Measurements from ENCODE around the gene HAND1. TPM values are rescaled to one million over a fixed set of nuclear protein-coding genes. Genes with fewer than 3 reads are reported as not detected.

Gene HAND1
- total RNA-seq, 1 donor from 2014 or later, result not detected

DNA sequence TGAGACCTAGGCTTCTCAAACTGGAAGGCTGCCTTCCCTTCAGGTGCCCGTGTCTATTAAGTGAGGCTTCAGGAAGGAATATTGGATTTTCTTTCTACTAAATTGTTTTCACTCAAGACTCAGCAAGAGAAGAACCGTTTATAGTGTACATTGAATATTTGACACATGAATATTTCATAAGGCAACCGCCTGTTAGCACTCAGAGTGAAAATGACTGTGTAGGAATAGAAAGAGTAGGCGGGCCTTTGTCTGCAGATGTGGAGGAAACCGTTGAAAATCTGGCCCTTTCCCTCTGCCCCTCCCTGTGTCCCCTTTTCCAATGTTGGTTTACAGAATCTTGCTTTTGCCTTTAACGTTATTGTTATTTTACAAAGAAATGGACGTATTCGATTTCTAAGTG is 26.1 kb downstream of the HAND1 start:
- peaks cover 0 to 61% of the 10 kb centered on the region in 2 donors for H3K36me3 ChIP-seq
- no peak overlapping the region for H3K27ac ChIP-seq
- H3K27me3 ChIP-seq, result no peaks in the 10 kb centered on the region
- intact Hi-C loops (cut with DNase I), result no loop called here
- no peaks in the 10 kb centered on the region for H3K9me3 ChIP-seq
- DNase-seq (ENCODE audit: extremely low spot score in 2 of 2), result no peak
- H3K4me1 ChIP-seq, result peaks cover 31% of the 10 kb centered on the region
- no peak overlapping the region for H3K4me3 ChIP-seq
- TF ChIP-seq CTCF (IDR thresholded peaks at IDR 0.05) (no peak), POLR2AphosphoS5 (IDR thresholded peaks at IDR 0.05; ENCODE audit: insufficient read depth in 1 of 2, low read depth in 1 of 2) (no peak), POLR2A (IDR thresholded peaks at IDR 0.05) (no peak)

DNA sequence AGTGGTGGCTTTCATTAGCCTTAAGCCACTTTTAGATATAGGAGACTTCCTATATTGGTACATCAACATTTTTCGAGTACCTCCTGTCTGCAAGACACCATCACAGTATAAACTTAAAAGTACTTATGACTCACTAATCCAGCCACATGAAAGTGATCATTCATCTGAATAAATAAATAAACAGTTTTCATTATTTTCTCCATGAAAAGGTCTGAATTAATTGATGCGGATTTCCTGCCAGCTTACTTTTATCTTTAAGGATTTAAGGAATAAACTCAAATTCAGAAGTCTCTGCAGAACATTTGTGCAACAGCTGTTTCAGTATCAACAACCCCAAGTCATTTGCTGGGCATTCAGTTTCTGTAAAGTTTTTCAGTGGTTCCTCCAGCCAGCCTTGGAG is 28.2 kb downstream of the HAND1 start:
- Histone ChIP-seq H3K9me3 (no peaks in the 10 kb centered on the region), H3K27me3 (no peaks in the 10 kb centered on the region), H3K4me1 (peaks cover 35% of the 10 kb centered on the region), H3K36me3 (peaks cover 0 to 39% of the 10 kb centered on the region in 2 donors), H3K4me3 (no peak overlapping the region), H3K27ac (no peak overlapping the region)
- no peak for DNase-seq (ENCODE audit: extremely low spot score in 2 of 2)
- intact Hi-C loops (cut with DNase I), result no loop called here
- TF ChIP-seq CTCF (IDR thresholded peaks at IDR 0.05) (no peak), POLR2AphosphoS5 (IDR thresholded peaks at IDR 0.05; ENCODE audit: insufficient read depth in 1 of 2, low read depth in 1 of 2) (no peak), POLR2A (IDR thresholded peaks at IDR 0.05) (no peak)

DNA sequence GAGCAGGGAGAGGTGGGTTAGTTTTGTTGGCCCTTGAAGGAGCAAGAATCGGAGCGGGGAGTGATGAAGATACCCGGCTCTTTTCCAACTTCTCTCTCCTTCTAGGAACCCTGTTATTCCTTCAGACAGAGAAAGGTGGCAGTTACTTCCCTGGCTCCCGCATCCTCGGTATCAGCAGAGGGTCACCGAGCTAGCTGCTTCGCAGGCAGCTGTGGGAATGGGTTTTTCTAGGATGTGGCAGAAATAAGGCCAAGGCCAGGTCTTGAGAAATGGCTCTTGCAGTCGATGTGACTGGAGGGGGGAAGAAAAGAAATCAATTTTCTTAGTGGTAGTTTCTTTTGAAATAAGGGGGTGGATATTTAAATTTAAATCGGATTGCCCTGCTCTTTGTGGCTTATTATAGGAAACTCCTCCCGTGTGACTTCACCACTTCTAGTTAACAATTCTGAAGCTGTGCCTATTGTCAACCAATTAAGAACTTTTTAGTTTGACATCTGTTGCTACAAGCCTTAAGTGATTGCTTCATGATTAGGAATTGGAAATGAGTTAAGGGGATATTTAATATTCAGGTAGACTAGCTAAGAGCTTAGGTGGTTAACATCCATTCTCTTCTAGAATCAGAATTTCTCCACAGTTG is 30.8 kb downstream of the HAND1 start:
- H3K36me3 ChIP-seq, result peaks cover 0 to 22% of the 10 kb centered on the region in 2 donors
- intact Hi-C loops (cut with DNase I), result no loop called here
- peak overlapping the region; percentile 71 for H3K27ac ChIP-seq
- peak overlapping the region; percentile 65 to 67 for H3K4me3 ChIP-seq
- TF ChIP-seq POLR2AphosphoS5 (IDR thresholded peaks at IDR 0.05; ENCODE audit: insufficient read depth in 1 of 2, low read depth in 1 of 2) (no peak), POLR2A (IDR thresholded peaks at IDR 0.05) (no peak), CTCF (IDR thresholded peaks at IDR 0.05) (no peak)
- no peaks in the 10 kb centered on the region for H3K27me3 ChIP-seq
- peaks cover 44% of the 10 kb centered on the region for H3K4me1 ChIP-seq
- peak in 1 of 2 donors; percentile 74 for DNase-seq (ENCODE audit: extremely low spot score in 2 of 2)
- no peaks in the 10 kb centered on the region for H3K9me3 ChIP-seq

DNA sequence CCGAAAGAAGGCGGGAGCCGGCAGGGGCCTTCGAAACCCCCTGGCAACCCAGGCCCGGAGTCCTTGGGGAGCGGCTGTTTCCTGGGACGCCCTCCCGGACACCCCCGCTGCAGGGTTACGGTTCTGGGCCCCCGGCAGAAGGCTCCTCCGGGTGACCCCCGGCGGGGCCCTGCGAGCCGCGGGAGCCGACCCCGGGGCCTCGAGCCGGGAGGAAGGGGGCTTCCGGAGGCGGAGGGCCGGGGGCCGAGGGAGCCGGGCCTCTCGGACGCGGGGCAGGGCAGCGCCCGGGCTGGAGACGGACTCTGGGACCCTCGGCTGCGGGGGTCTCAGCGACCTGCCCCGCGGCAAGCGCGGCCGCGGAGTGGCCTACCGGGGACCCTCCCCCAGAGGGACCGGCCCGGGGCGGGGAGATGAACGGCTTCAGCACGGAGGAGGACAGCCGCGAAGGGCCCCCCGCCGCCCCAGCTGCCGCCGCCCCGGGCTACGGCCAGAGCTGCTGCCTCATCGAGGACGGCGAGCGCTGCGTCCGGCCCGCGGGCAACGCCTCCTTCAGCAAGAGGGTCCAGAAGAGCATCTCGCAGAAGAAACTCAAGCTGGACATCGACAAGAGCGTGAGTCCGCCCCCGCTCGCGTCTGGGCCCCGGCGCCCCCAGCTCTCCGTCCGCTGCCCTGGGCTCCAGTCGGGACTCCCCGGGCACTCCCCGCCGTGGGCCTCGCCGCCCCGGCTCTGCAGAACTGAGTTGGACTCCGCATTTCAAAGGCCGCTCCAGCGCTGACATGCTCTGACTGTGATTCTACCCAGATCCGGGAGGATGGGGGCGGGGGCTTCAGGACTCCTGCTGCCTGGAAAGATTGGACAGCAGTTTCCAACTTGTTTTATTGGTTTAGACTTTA is 31.6 kb downstream of the HAND1 start:
- Histone ChIP-seq H3K27me3 (no peaks in the 10 kb centered on the region), H3K36me3 (peaks cover 0 to 19% of the 10 kb centered on the region in 2 donors), H3K9me3 (no peaks in the 10 kb centered on the region), H3K27ac (peak overlapping the region; percentile 71), H3K4me3 (peak overlapping the region; percentile 65 to 67), H3K4me1 (peaks cover 44% of the 10 kb centered on the region)
- intact Hi-C loops (cut with DNase I), result no loop called here
- peak in 1 of 2 donors; percentile 51 for TF ChIP-seq POLR2AphosphoS5 (IDR thresholded peaks at IDR 0.05; ENCODE audit: insufficient read depth in 1 of 2, low read depth in 1 of 2)
- TF ChIP-seq POLR2A (IDR thresholded peaks at IDR 0.05), result no peak
- no peak for DNase-seq (ENCODE audit: extremely low spot score in 2 of 2)

DNA sequence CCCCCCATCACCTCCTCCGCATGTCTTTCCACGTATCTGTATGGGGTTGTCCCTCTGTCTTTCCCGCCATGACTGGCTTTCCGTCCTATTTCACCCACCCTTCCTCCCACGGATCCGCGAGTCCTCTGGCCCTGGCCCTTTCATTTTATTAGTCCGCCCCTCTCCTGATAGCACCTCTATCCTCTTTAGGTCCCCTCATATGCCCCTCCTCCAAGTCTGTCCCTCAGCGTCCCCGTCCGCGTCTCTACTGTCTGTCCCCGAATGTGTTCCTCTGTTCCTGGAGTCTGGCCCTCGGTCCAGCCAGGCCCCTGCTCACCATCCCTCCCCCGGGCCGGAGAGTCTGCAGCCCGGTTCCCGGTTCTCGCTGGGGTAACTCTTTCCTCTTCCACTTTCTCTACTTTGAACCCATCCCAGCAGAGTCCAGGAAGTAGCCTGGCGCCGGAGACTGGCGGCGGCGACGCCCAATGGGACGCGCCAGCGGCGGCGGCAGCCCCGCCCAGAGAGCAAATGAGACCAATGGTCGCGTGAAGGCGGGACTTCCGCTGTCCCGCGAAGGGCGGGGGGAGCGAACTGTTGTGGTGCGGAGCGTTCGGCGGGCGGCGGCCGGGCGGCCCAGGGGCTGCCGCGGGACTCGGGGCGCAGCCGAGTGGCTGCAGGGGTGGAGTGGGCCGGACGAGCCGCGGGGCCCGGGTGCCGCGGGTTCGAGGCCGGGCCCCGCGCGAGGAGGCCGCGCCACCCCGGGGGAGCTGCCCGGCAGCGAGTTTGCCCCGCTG is 32.4 kb downstream of the HAND1 start, which contains the start of gene SAP30L:
Gene SAP30L (plus strand): TSS at position 576 of the 773 bp plus-strand sequence. CDS start 608 bp downstream, outside the sequence.
- Histone ChIP-seq H3K9me3 (no peaks in the 10 kb centered on the region), H3K4me1 (peaks cover 43% of the 10 kb centered on the region), H3K27ac (peak within 1 kb of the TSS; percentile 73), H3K4me3 (peak within 1 kb of the TSS; percentile 65 to 67), H3K27me3 (no peaks in the 10 kb centered on the region), H3K36me3 (peaks cover 0 to 15% of the 10 kb centered on the region in 2 donors)
- TF ChIP-seq POLR2A (IDR thresholded peaks at IDR 0.05) (peak in 1 of 2 donors; percentile 56), CTCF (IDR thresholded peaks at IDR 0.05) (no peak), POLR2AphosphoS5 (IDR thresholded peaks at IDR 0.05; ENCODE audit: insufficient read depth in 1 of 2, low read depth in 1 of 2) (peak; percentile 90 to 93)
- intact Hi-C loops (cut with DNase I), result no loop called here
- peak in 1 of 2 donors; percentile 95 for DNase-seq (ENCODE audit: extremely low spot score in 2 of 2)
